Measurements from ENCODE around the gene PFDN6. TPM values are rescaled to one million over a fixed set of nuclear protein-coding genes. Genes with fewer than 3 reads are reported as not detected.
A peak's percentile ranks its signal among the peaks of the same experiment; 100 is the strongest.

Gene PFDN6
- total and polyA plus RNA-seq, 10 of the 15 experiments (the other 5 are each of a cell fraction or from before 2014, with no cell fraction given) = 3.1 to 168 (median 82.6) TPM

GRCh38 chr6:33241968-33242367, 47.4 kb upstream of the PFDN6 start:
- no peaks in the 10 kb centered on the region for H3K9me3 ChIP-seq (replicated peaks; ENCODE audit: control insufficient read depth, insufficient read depth, low read length)
- ChIA-PET CTCF (no interaction called here), RAD21 (ENCODE audit: unreplicated experiment) (no interaction called here), SMC1A (ENCODE audit: uncharacterized antibody, unreplicated experiment) (no interaction called here), POLR2A (no interaction called here)
- H3K4me1 ChIP-seq (ENCODE audit: control insufficient read depth, insufficient read depth, low read length) = no peaks in the 10 kb centered on the region
- H3K27ac ChIP-seq (ENCODE audit: control insufficient read depth, insufficient read depth) = no peak overlapping the region
- no peak overlapping the region for H2AFZ ChIP-seq (ENCODE audit: control insufficient read depth, low read depth, low read length)
- ATAC-seq = peak; percentile 65
- no peaks in the 10 kb centered on the region; a peak in 1 of 4 replicates for H3K27me3 ChIP-seq (replicated peaks in 1 of 2; ENCODE audit: control insufficient read depth in 2 of 2, insufficient read depth in 2 of 2, low read length in 1 of 2)
- H4K20me1 ChIP-seq (ENCODE audit: control insufficient read depth, insufficient read depth) = no peaks in the 10 kb centered on the region
- no peak for DNase-seq (ENCODE audit: low read depth, low spot score)
- no peaks in the 10 kb centered on the region for H3K79me2 ChIP-seq (ENCODE audit: control insufficient read depth, insufficient read depth, low read length)
- peak; percentile 92 for FAIRE-seq
- no peak overlapping the region for H3K4me3 ChIP-seq
- no TSS peak for BruUV-seq (replicated peaks)
- no peak overlapping the region for H3K9ac ChIP-seq (ENCODE audit: control insufficient read depth, insufficient read depth, low read length)
- H3K4me2 ChIP-seq (ENCODE audit: control insufficient read depth, insufficient read depth) = no peak overlapping the region
- TF ChIP-seq BHLHE40 (IDR thresholded peaks at IDR 0.05; ENCODE audit: borderline replicate concordance in 1 of 2, low read depth in 2 of 2, low read length in 1 of 2) (peak in 1 of 2 experiments; percentile 14; a peak in 1 of 4 replicates), JUNB (IDR thresholded peaks at IDR 0.05) (peak; percentile 38), RUNX3 (IDR thresholded peaks at IDR 0.05; ENCODE audit: low read length) (peak; percentile 39; the same call in 1 of the 2 replicates), FOXK2 (IDR thresholded peaks at IDR 0.05) (no peak), PML (IDR thresholded peaks at IDR 0.05; ENCODE audit: low read length) (no peak)
- in situ Hi-C loops (cut with MboI) = no loop called here
- 3% methylated on average over 3 of the region's 3 CpGs for WGBS (ENCODE audit: insufficient coverage, insufficient replicate concordance, low lambda C conversion rate, missing lambda C conversion rate)
- H3K36me3 ChIP-seq (ENCODE audit: control insufficient read depth in 2 of 2, insufficient read depth in 2 of 2, low read length in 1 of 2) = no peaks in the 10 kb centered on the region
- intact Hi-C loops (cut with micrococcal nuclease; ENCODE audit: unreplicated experiment) = no loop called here

- FAIRE-seq (no peak), ATAC-seq (no peak), DNase-seq (ENCODE audit: low read depth, low spot score) (no peak)
- TF ChIP-seq IKZF2 (IDR thresholded peaks at IDR 0.05) (no peak), EGR1 (IDR thresholded peaks at IDR 0.05; ENCODE audit: borderline replicate concordance in 1 of 2, low read depth in 2 of 2, low read length in 2 of 2) (no peak), MLLT1 (IDR thresholded peaks at IDR 0.05) (no peak)
- H3K4me1 ChIP-seq (ENCODE audit: control insufficient read depth, insufficient read depth, low read length) = peaks cover under 1% of the 10 kb centered on the region; the same call in 1 of the 2 replicates
- ChIA-PET CTCF (no interaction called here), SMC1A (ENCODE audit: uncharacterized antibody, unreplicated experiment) (interaction anchor here (0.8 kb wide), 1 partner anchor 833 kb away, joined by 3 read pairs; no protein-coding TSS in a partner anchor), RAD21 (ENCODE audit: unreplicated experiment) (interaction anchor here (1.1 to 1.4 kb wide), 2 partner anchors 71 to 93 kb away, joined by 3 to 4 read pairs; no protein-coding TSS in a partner anchor), POLR2A (interaction anchor here (1.0 kb wide), 1 partner anchor 125 kb away, joined by 3 read pairs; no protein-coding TSS in a partner anchor)
- no peak overlapping the region for H3K4me3 ChIP-seq
- no peak overlapping the region for H3K4me2 ChIP-seq (ENCODE audit: control insufficient read depth, insufficient read depth)
- H3K27ac ChIP-seq (ENCODE audit: control insufficient read depth, insufficient read depth) = no peak overlapping the region
- intact Hi-C loops (cut with micrococcal nuclease; ENCODE audit: unreplicated experiment) = no loop called here
- H3K36me3 ChIP-seq (ENCODE audit: control insufficient read depth in 2 of 2, insufficient read depth in 2 of 2, low read length in 1 of 2) = no peaks in the 10 kb centered on the region
- no peaks in the 10 kb centered on the region for H4K20me1 ChIP-seq (ENCODE audit: control insufficient read depth, insufficient read depth)
- no peaks in the 10 kb centered on the region for H3K27me3 ChIP-seq (replicated peaks in 1 of 2; ENCODE audit: control insufficient read depth in 2 of 2, insufficient read depth in 2 of 2, low read length in 1 of 2)
- in situ Hi-C loops (cut with MboI) = no loop called here
- no peak overlapping the region for H2AFZ ChIP-seq (ENCODE audit: control insufficient read depth, low read depth, low read length)
- H3K79me2 ChIP-seq (ENCODE audit: control insufficient read depth, insufficient read depth, low read length) = no peaks in the 10 kb centered on the region
- no peaks in the 10 kb centered on the region for H3K9me3 ChIP-seq (replicated peaks; ENCODE audit: control insufficient read depth, insufficient read depth, low read length)
- WGBS (ENCODE audit: insufficient coverage, insufficient replicate concordance, low lambda C conversion rate, missing lambda C conversion rate) = 0% methylated on average over 1 of the region's 1 CpG
- BruUV-seq (replicated peaks) = no TSS peak
- no peak overlapping the region for H3K9ac ChIP-seq (ENCODE audit: control insufficient read depth, insufficient read depth, low read length)
These were observed 45.9 kb upstream of the PFDN6 start for GRCh38 chr6:33243476-33243875.
